Dermis microvascular lymphatic vessel endothelial cell (primary cell): ENCODE measurements around the gene SLC13A1. TPM values are rescaled to one million over a fixed set of nuclear protein-coding genes. Genes with fewer than 3 reads are reported as not detected.
"Not testable (repeated sequence)": the region's sequence is repeated elsewhere in the genome, so short reads cannot be mapped to it uniquely, and the experiment has no call there.

Source experiments
- DNase-seq, 2 donors: peaks; one replicate each; pipeline versions ENCODE4 v3.0.0 to v3.0.0-alpha.2; 2010; ENCODE audit warnings: low read depth in 2 of 2
- total RNA-seq: library from RNA; depleted of rRNA; stranded (reverse); fragments of >200 nt; gene quantifications from 2 replicates; pipeline ENCODE4 v1.2.1, GENCODE V29; 2014

SLC13A1 gene
- total RNA-seq, 1 donor from 2014 or later: not detected

GRCh38 chr7:123126171-123126570 is 73.6 kb downstream of the SLC13A1 start:
- DNase-seq: no peak

GRCh38 chr7:123125231-123125630 is 74.5 kb downstream of the SLC13A1 start:
- DNase-seq: no peak

GRCh38 chr7:123122916-123123315 is 76.9 kb downstream of the SLC13A1 start:
- DNase-seq: no peak

- no peak for DNase-seq
These were observed 79.5 kb downstream of the SLC13A1 start for GRCh38 chr7:123120286-123120685.

- DNase-seq: no peak
These were observed 84.4 kb downstream of the SLC13A1 start for GRCh38 chr7:123115331-123115730.

GRCh38 chr7:123114288-123114687 is 85.5 kb downstream of the SLC13A1 start:
- no peak for DNase-seq

- DNase-seq: no peak
These were observed 86.9 kb downstream of the SLC13A1 start for GRCh38 chr7:123112833-123113232.

- no peak for DNase-seq
These were observed 100.1 kb downstream of the SLC13A1 start for GRCh38 chr7:123099712-123100111.

GRCh38 chr7:123096976-123097375 is 102.8 kb downstream of the SLC13A1 start:
- DNase-seq: no peak

GRCh38 chr7:123096434-123096833 is 103.3 kb downstream of the SLC13A1 start:
- no peak for DNase-seq

GRCh38 chr7:123090456-123090855 is 109.3 kb downstream of the SLC13A1 start:
- DNase-seq: no peak

- not testable (repeated sequence) for DNase-seq
These were observed 112.9 kb downstream of the SLC13A1 start for GRCh38 chr7:123086910-123087309.

GRCh38 chr7:123084861-123085260 is 114.9 kb downstream of the SLC13A1 start:
- not testable (repeated sequence) for DNase-seq

- DNase-seq: no peak
These were observed 120.7 kb downstream of the SLC13A1 start for GRCh38 chr7:123079021-123079420.

- DNase-seq: no peak
These were observed 123.8 kb downstream of the SLC13A1 start for GRCh38 chr7:123075838-123076467.

- DNase-seq: peak; percentile 4
These were observed 129.0 kb downstream of the SLC13A1 start for GRCh38 chr7:123070702-123071286.

GRCh38 chr7:123067814-123068213 is 132.0 kb downstream of the SLC13A1 start:
- DNase-seq: no peak

Other genes starting within 250 kb of the SLC13A1 start
- not detected in 2 replicates for gene TAS2R16, start 204.3 kb downstream of the SLC13A1 start, total RNA-seq